ENCODE data around the gene GPR160. TPM values are rescaled to one million over a fixed set of nuclear protein-coding genes. Genes with fewer than 3 reads are reported as not detected.

GPR160 gene
- total and polyA plus RNA-seq, 3 donors from 2014 or later, result 3.9 to 10.4 (median 4.2) TPM

DNA sequence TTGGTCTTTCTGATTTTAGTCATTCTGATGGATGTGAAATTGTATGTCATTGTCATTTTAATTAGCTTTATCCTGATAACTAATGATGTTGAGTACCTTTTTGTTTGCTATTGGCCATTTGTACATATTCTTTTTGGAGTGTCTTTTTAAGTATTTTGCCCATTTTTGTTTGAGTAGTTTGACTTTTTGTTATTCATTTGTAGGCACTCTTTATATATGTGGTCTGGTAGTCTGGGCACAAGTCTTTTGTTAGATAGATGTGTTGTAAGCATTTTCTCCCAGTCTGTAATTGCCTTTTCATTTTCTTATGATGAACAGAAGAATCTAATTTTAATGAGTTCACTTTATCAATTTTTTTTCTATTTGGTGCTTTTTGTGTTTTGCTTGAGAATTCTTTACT lies 14.6 kb downstream of the GPR160 start:
- Histone ChIP-seq H3K27me3 (no peaks in the 10 kb centered on the region), H3K9me3 (no peaks in the 10 kb centered on the region), H3K27ac (no peak overlapping the region), H3K4me3 (no peak overlapping the region), H3K36me3 (ENCODE audit: low read depth, missing control alignments) (no peaks in the 10 kb centered on the region), H3K4me1 (no peaks in the 10 kb centered on the region)
- no peak for DNase-seq
- intact Hi-C loops (cut with DNase I; ENCODE audit: low total_unique reads), result no loop called here
- TF ChIP-seq, protein P1, sequence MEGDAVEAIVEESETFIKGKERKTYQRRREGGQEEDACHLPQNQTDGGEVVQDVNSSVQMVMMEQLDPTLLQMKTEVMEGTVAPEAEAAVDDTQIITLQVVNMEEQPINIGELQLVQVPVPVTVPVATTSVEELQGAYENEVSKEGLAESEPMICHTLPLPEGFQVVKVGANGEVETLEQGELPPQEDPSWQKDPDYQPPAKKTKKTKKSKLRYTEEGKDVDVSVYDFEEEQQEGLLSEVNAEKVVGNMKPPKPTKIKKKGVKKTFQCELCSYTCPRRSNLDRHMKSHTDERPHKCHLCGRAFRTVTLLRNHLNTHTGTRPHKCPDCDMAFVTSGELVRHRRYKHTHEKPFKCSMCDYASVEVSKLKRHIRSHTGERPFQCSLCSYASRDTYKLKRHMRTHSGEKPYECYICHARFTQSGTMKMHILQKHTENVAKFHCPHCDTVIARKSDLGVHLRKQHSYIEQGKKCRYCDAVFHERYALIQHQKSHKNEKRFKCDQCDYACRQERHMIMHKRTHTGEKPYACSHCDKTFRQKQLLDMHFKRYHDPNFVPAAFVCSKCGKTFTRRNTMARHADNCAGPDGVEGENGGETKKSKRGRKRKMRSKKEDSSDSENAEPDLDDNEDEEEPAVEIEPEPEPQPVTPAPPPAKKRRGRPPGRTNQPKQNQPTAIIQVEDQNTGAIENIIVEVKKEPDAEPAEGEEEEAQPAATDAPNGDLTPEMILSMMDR (IDR thresholded peaks at IDR 0.05), result no peak
- no peak for TF ChIP-seq POLR2A (IDR thresholded peaks at IDR 0.05)

DNA sequence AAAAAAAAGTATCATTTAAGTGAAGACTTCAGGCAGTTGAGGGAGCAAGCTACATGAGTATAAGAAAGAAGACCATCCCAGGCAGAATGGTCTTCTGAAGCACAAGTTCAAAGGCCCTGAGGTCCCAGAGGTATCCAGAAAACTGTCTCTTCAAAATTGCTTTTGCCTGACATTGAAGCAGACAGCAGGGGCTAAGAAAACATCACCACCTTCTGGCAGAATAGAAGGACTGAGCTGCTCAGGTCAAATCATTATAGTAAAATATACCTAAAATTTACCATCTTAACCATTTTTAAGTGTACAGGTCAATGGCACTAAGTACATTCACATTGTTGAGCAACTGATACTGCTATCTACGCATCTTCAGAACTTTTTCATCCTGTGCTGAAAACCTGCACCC lies 16.4 kb downstream of the GPR160 start:
- Histone ChIP-seq H3K9me3 (no peaks in the 10 kb centered on the region), H3K4me3 (no peak overlapping the region), H3K36me3 (ENCODE audit: low read depth, missing control alignments) (no peaks in the 10 kb centered on the region), H3K27ac (no peak overlapping the region), H3K4me1 (no peaks in the 10 kb centered on the region), H3K27me3 (no peaks in the 10 kb centered on the region)
- no peak for DNase-seq
- intact Hi-C loops (cut with DNase I; ENCODE audit: low total_unique reads), result no loop called here
- TF ChIP-seq POLR2A (IDR thresholded peaks at IDR 0.05), result no peak
- TF ChIP-seq, protein P1 (IDR thresholded peaks at IDR 0.05), result no peak
- 93 to 100% methylated on average over 1 of the region's 1 CpG for WGBS, 2 donors

DNA sequence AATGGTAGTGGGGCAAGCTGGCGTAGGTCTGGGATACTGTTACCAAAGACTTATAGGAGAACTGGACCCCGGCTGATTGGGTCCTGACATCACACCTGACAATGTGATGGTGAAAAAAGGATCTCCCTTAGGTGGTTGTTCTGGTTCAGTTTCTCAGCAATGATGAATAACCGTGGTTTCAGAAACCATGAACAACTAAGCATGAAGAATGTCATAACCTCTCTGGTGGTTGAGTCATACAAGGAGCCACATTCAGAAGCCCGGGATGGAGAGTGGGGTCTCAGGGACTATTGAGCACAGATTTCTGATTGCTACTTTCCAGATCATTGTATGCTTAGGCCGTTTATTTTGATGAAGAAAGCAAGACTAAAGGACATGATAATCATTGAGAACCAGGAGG lies 17.4 kb downstream of the GPR160 start:
- no peak overlapping the region for H3K4me3 ChIP-seq
- no peaks in the 10 kb centered on the region for H3K4me1 ChIP-seq
- TF ChIP-seq, protein P1 (IDR thresholded peaks at IDR 0.05), result no peak
- no peak for TF ChIP-seq POLR2A (IDR thresholded peaks at IDR 0.05)
- H3K27me3 ChIP-seq, result no peaks in the 10 kb centered on the region
- H3K27ac ChIP-seq, result no peak overlapping the region
- intact Hi-C loops (cut with DNase I; ENCODE audit: low total_unique reads), result no loop called here
- H3K9me3 ChIP-seq, result no peaks in the 10 kb centered on the region
- 62 to 71% methylated on average over 5 of the region's 5 CpGs for WGBS, 2 donors
- H3K36me3 ChIP-seq (ENCODE audit: low read depth, missing control alignments), result no peaks in the 10 kb centered on the region
- DNase-seq, result no peak

DNA sequence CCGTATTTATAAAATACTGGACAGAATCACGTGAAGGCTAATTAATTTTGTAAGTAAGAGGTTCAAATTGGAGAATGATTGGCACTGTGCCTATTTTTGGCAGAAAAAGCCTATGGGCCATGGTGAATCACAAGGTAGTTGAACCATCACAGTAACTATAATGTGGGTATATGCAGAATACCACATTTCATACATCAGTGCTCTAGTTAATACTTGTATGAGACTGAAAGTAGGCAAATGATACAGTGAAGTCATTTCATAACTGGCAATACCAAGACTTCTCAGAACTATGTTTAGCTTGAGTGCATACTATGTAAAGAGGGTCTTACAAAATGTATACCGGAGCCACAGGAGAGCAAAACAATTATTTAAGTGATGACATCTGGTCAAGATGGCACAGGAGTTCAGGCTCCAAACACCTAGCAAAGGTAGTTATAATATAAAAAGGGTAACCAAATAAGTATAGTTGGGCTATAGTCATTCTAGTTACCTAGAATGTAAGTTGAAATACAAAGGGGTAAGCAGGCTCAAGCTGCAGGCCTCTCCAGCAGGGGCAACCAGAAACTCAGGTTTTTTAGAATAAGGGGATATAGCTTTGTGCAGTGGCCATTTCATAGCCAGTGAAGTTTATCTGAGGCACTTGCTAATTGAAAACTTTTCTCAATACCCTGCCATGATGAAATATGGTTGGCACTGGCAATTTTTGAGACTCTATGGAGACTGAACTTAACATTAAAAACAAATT lies 19.1 kb downstream of the GPR160 start:
- intact Hi-C loops (cut with DNase I; ENCODE audit: low total_unique reads), result no loop called here
- Histone ChIP-seq H3K36me3 (ENCODE audit: low read depth, missing control alignments) (no peaks in the 10 kb centered on the region), H3K4me1 (no peaks in the 10 kb centered on the region), H3K27me3 (no peaks in the 10 kb centered on the region), H3K4me3 (no peak overlapping the region), H3K9me3 (no peaks in the 10 kb centered on the region), H3K27ac (no peak overlapping the region)
- TF ChIP-seq, protein P1 (IDR thresholded peaks at IDR 0.05), result no peak
- TF ChIP-seq POLR2A (IDR thresholded peaks at IDR 0.05), result no peak
- 85 to 90% methylated on average over 3 of the region's 3 CpGs for WGBS, 2 donors
- DNase-seq, result no peak

DNA sequence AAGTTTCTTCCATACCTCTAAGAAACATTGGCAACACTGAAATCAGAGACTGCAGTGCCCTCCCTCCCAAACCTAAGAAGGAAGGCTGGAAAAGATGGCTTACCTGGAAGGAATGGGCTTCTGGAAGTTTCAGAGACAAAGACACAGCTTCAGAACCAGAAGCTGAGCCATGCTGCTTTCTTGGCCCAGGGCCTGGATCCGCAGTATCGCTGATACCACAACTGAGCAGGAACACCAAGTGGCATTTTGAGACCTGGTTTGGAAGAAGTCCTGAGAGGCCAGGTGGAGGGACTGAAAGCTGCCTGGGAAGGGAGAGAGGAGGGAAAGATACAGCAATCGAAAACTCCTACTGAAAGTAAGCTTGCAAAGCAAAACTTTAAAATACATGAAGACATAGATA lies 19.8 kb downstream of the GPR160 start:
- intact Hi-C loops (cut with DNase I; ENCODE audit: low total_unique reads), result no loop called here
- H3K27ac ChIP-seq, result no peak overlapping the region
- no peak for TF ChIP-seq POLR2A (IDR thresholded peaks at IDR 0.05)
- TF ChIP-seq, protein P1 (IDR thresholded peaks at IDR 0.05), result no peak
- no peak overlapping the region for H3K4me3 ChIP-seq
- H3K9me3 ChIP-seq, result no peaks in the 10 kb centered on the region
- no peak for DNase-seq
- 48 to 71% methylated on average over 3 of the region's 3 CpGs for WGBS, 2 donors
- no peaks in the 10 kb centered on the region for H3K36me3 ChIP-seq (ENCODE audit: low read depth, missing control alignments)
- H3K4me1 ChIP-seq, result no peaks in the 10 kb centered on the region
- H3K27me3 ChIP-seq, result no peaks in the 10 kb centered on the region

All from testis (tissue), 3 donors.